H4 (cell line): Measurements from ENCODE around the gene AMPD2. TPM values are rescaled to one million over a fixed set of nuclear protein-coding genes. Genes with fewer than 3 reads are reported as not detected.
A peak's percentile ranks its signal among the peaks of the same experiment; 100 is the strongest.
"Not testable (repeated sequence)": the region's sequence is repeated elsewhere in the genome, so short reads cannot be mapped to it uniquely, and the experiment has no call there.

Experiments
- DNase-seq: peaks from one replicate; pipeline ENCODE4 v3.0.0-alpha.2; 2015; ENCODE audit warnings: low spot score
- total RNA-seq: library from RNA; depleted of rRNA; stranded (reverse); fragments of >200 nt; shearing (Covaris generic); gene quantifications from 2 replicates; pipeline ENCODE4 v1.2.3, GENCODE V29; 2014

Gene AMPD2
- total RNA-seq, 1 experiment from 2014 or later: 37.0 TPM

- DNase-seq: no peak
These were observed 29.9 kb downstream of the AMPD2 start for GRCh38 chr1:109649491-109649914.

- DNase-seq: no peak
These were observed 31.0 kb downstream of the AMPD2 start for GRCh38 chr1:109650609-109651008.

GRCh38 chr1:109652402-109652801, 32.8 kb downstream of the AMPD2 start:
- DNase-seq: no peak

GRCh38 chr1:109653306-109653705, 33.7 kb downstream of the AMPD2 start:
- no peak for DNase-seq

GRCh38 chr1:109654519-109654918, 34.9 kb downstream of the AMPD2 start:
- DNase-seq: no peak

- DNase-seq: peak; percentile 55
These were observed 36.2 kb downstream of the AMPD2 start, which contains the start of gene GSTM4 for GRCh38 chr1:109655615-109656519. TSS of gene GSTM4 (plus strand) at chr1:109656099. CDS start at chr1:109656390, 291 bp downstream.

GRCh38 chr1:109657395-109657794, 37.8 kb downstream of the AMPD2 start:
- DNase-seq: no peak

GRCh38 chr1:109657970-109658369, 38.3 kb downstream of the AMPD2 start:
- no peak for DNase-seq

- no peak for DNase-seq
These were observed 39.0 kb downstream of the AMPD2 start for GRCh38 chr1:109658533-109659042.

GRCh38 chr1:109659145-109659544, 39.5 kb downstream of the AMPD2 start:
- no peak for DNase-seq

- peak; percentile 46 for DNase-seq
These were observed 40.5 kb downstream of the AMPD2 start for GRCh38 chr1:109659997-109660690.

- DNase-seq: not testable (repeated sequence)
These were observed 41.0 kb downstream of the AMPD2 start for GRCh38 chr1:109660691-109661026.

GRCh38 chr1:109661391-109661790, 41.8 kb downstream of the AMPD2 start:
- DNase-seq: peak; percentile 1

- peak; percentile 0 for DNase-seq
These were observed 45.0 kb downstream of the AMPD2 start for GRCh38 chr1:109664671-109665070.

- DNase-seq: peak; percentile 15
These were observed 48.0 kb downstream of the AMPD2 start, which contains the start of gene GSTM2 for GRCh38 chr1:109667452-109668122. TSS of gene GSTM2 (plus strand) at chr1:109668057. CDS start at chr1:109668116, 59 bp downstream.

- DNase-seq: peak; percentile 1
These were observed 48.6 kb downstream of the AMPD2 start for GRCh38 chr1:109668123-109668775.

GRCh38 chr1:109669246-109669948, 49.8 kb downstream of the AMPD2 start:
- peak; percentile 1 for DNase-seq

- DNase-seq: peak; percentile 1
These were observed 50.3 kb downstream of the AMPD2 start for GRCh38 chr1:109669949-109670302.

- peak; percentile 0 for DNase-seq
These were observed 51.4 kb downstream of the AMPD2 start for GRCh38 chr1:109671067-109671466.

GRCh38 chr1:109673861-109674260, 54.2 kb downstream of the AMPD2 start:
- peak; percentile 0 for DNase-seq
